K562 (cell line): ENCODE measurements around the gene TAS2R31.

Source experiments
- BMI1 ChIP-seq: fragments of 150-350 bp; IDR thresholded peaks from 2 replicates; pipeline ENCODE4 v1.6.1; 2014; ENCODE audit warnings: low read length
- CBX5 ChIP-seq: IDR thresholded peaks from 2 replicates; pipeline ENCODE4 v1.6.1; 2014; ENCODE audit warnings: low read depth, borderline replicate concordance
- CEBPG ChIP-seq, 3 experiments: fragments of 200-800 bp in 1 of 3; sonication (Bioruptor generic) in 1 of 3; sonication (generic) in 1 of 3; formaldehyde crosslinking in 1 of 3; IDR thresholded peaks in 2 of 3; conservative IDR thresholded peaks in 1 of 3; 2 replicates each; pipeline versions ENCODE4 v1.6.1 to v1.8.0; 2016 to 2022; ENCODE audit warnings: missing compliant biosample characterization in 2 of 3, missing genetic modification characterization in 2 of 3, mild to moderate bottlenecking in 1 of 3, missing genetic modification reagents in 1 of 3
- CREB1 ChIP-seq, 2 experiments: sonication (generic) in 1 of 2; formaldehyde crosslinking in 1 of 2; IDR thresholded peaks; 2 replicates each; pipeline versions ENCODE4 v1.6.1 to v1.8.0; 2012 to 2022; ENCODE audit warnings: inconsistent platforms in 1 of 2, mild to moderate bottlenecking in 1 of 2, missing genetic modification reagents in 1 of 2, moderate library complexity in 1 of 2
- EGR1 ChIP-seq: fragments of 450-650 bp; conservative IDR thresholded peaks from 2 replicates; pipeline ENCODE4 v1.6.1; 2017; ENCODE audit warnings: mild to moderate bottlenecking
- EZH2 ChIP-seq: IDR thresholded peaks from 2 replicates; pipeline ENCODE4 v1.6.1; 2012; ENCODE audit warnings: low read depth, mild to moderate bottlenecking, inconsistent platforms, low read length, borderline replicate concordance
- FOXA1 ChIP-seq: fragments of 450-650 bp; IDR thresholded peaks from 2 replicates; pipeline ENCODE4 v1.6.1; 2016; ENCODE audit warnings: mild to moderate bottlenecking, borderline replicate concordance
- MTF1 ChIP-seq: fragments of 250-450 bp; sonication (Bioruptor Pico); IDR thresholded peaks from 2 replicates; pipeline ENCODE4 v1.9.0; 2021; ENCODE audit warnings: moderate library complexity, mild to moderate bottlenecking, inconsistent platforms, borderline replicate concordance
- NCOA1 ChIP-seq: fragments of 450-650 bp; IDR thresholded peaks from 2 replicates; pipeline ENCODE4 v1.6.1; 2016; ENCODE audit warnings: low read depth
- POLR2AphosphoS5 ChIP-seq: IDR thresholded peaks from 2 replicates; pipeline ENCODE4 v1.6.1; 2011; ENCODE audit warnings: mild to moderate bottlenecking, low read depth, low read length, moderate library complexity; ENCODE audit not compliant: control insufficient read depth, insufficient read depth
- YY1 ChIP-seq, 3 experiments: IDR thresholded peaks; 2 replicates each; pipeline ENCODE4 v1.6.1; 2011; ENCODE audit warnings: low read length in 2 of 3, mild to moderate bottlenecking in 2 of 3, moderate library complexity in 2 of 3, borderline replicate concordance in 1 of 3, control low read depth in 1 of 3, low read depth in 1 of 3; ENCODE audit not compliant: insufficient read depth in 3 of 3, insufficient replicate concordance in 2 of 3, control insufficient read depth in 1 of 3, insufficient read length in 1 of 3; ENCODE audit errors: extremely low read depth in 1 of 3
- ZBTB8A ChIP-seq: fragments of 450-650 bp; IDR thresholded peaks from 2 replicates; pipeline ENCODE4 v1.6.1; 2018; ENCODE audit warnings: mild to moderate bottlenecking, moderate library complexity; ENCODE audit not compliant: partially characterized antibody
- TF ChIP-seq, protein P1 (sequence below): fragments of 250-450 bp; sonication (Bioruptor Pico); IDR thresholded peaks from 2 replicates; pipeline ENCODE4 v1.5.0; 2022; ENCODE audit warnings: mild to moderate bottlenecking
- TF ChIP-seq, protein P2 (sequence below): fragments of 450-650 bp; IDR thresholded peaks from 2 replicates; pipeline ENCODE4 v1.6.1; 2016; ENCODE audit warnings: low read depth, mild to moderate bottlenecking, moderate library complexity

DNA sequence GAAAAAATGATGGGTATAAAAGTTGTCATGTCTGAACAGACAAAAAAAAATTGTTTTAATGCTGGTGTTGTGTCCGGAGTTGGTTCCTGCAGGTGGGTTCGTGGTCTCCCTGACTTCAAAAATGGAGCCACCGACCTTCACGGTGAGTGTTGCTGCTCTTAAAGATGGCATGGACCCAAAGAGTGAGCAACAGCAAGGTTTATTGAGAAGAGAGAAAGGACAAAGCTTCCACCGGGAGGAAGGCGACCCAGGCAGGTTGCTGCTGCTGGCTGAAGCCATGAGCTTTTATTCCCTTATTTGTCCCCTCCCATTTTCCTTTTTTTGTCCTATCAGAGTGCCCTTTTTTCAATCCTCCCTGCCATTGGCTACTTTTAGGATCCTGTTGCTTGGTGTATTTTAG lies at the start of gene TAS2R31:
- TF ChIP-seq EZH2 (no peak), EGR1 (no peak), POLR2AphosphoS5 (no peak), NCOA1 (no peak), ZBTB8A (no peak), CREB1 (IDR thresholded peaks at IDR 0.05) (no peak), CREB1 (CRISPR knock-in tag; IDR thresholded peaks at IDR 0.05) (no peak), MTF1 (CRISPR knock-in tag) (no peak), FOXA1 (no peak), CEBPG (CRISPR knock-in tag; IDR thresholded peaks at IDR 0.05) (no peak), CEBPG (tag; conservative IDR thresholded peaks at IDR 0.05 in 1 of 2, IDR thresholded peaks at IDR 0.05 in 1 of 2) (no peak), BMI1 (no peak), CBX5 (no peak), YY1 (IDR thresholded peaks at IDR 0.05; ENCODE audit: borderline replicate concordance in 1 of 3, control insufficient read depth in 1 of 3, extremely low read depth in 1 of 3, insufficient read depth in 3 of 3, insufficient read length in 1 of 3, insufficient replicate concordance in 2 of 3, low read depth in 1 of 3, low read length in 2 of 3) (no peak)
- TF ChIP-seq, protein P1, sequence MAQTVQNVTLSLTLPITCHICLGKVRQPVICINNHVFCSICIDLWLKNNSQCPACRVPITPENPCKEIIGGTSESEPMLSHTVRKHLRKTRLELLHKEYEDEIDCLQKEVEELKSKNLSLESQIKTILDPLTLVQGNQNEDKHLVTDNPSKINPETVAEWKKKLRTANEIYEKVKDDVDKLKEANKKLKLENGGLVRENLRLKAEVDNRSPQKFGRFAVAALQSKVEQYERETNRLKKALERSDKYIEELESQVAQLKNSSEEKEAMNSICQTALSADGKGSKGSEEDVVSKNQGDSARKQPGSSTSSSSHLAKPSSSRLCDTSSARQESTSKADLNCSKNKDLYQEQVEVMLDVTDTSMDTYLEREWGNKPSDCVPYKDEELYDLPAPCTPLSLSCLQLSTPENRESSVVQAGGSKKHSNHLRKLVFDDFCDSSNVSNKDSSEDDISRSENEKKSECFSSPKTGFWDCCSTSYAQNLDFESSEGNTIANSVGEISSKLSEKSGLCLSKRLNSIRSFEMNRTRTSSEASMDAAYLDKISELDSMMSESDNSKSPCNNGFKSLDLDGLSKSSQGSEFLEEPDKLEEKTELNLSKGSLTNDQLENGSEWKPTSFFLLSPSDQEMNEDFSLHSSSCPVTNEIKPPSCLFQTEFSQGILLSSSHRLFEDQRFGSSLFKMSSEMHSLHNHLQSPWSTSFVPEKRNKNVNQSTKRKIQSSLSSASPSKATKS (CRISPR knock-in tag) = no peak
- TF ChIP-seq, protein P2, sequence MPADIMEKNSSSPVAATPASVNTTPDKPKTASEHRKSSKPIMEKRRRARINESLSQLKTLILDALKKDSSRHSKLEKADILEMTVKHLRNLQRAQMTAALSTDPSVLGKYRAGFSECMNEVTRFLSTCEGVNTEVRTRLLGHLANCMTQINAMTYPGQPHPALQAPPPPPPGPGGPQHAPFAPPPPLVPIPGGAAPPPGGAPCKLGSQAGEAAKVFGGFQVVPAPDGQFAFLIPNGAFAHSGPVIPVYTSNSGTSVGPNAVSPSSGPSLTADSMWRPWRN = no peak
